ENCODE measurements around the gene TMEM135.

The TMEM135 gene

DNA sequence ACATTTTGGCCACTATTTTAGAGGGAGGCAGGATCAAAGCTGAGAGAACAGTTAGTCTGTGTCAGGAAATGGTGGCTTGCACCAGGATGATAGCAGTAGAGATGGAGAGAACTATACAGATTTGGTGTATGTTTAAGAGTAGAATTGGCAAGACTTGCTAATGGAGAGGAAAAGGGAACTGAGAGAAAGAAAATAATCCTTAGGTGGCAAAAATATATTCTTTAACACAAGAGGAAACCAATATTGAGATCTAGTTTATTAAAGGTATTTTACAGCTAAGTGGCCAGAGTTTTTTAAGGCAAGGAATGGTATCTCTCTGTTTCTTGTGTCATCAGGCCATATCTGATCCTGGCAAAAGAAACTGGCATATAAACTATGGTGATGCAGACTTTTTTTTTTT lies 278.8 kb downstream of the TMEM135 start:
- DNase-seq: no peak

DNA sequence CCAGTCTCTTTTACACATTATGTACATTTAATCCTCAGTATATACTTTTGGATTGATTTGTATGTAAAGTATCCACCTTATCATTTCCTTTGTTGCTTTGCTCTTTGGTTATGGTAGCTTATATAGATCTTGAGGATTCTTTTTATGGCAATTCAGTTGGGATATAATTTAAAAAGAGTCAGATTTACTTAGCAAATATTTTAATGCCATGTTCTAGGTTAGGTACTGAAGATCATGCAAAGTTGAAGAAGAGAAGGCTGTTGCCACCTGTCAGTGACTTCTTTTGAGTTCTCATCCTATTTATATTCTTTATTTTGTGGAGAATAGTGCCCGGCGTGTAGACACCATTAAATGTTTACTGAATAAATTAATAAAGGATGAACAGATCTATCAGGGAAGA lies 279.7 kb downstream of the TMEM135 start:
- no peak for DNase-seq

DNA sequence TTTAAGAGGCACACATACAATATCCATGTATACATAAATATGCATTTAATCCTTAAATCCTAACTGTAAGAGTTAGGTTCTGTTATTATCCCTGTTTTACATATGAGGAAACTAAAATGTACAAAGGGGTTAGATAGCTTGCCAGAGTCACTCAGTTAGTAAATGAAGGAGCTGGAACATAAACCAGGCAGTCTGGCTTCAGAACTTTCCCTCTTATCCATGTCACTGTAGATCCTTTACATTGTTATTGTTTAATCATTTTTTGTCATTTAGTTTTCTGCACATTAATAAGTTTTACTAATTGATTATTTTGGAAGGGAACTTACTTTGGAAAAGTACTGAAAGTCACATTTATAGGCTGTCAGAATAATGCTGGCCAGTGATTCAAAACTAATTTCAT lies 282.4 kb downstream of the TMEM135 start:
- DNase-seq: no peak

DNA sequence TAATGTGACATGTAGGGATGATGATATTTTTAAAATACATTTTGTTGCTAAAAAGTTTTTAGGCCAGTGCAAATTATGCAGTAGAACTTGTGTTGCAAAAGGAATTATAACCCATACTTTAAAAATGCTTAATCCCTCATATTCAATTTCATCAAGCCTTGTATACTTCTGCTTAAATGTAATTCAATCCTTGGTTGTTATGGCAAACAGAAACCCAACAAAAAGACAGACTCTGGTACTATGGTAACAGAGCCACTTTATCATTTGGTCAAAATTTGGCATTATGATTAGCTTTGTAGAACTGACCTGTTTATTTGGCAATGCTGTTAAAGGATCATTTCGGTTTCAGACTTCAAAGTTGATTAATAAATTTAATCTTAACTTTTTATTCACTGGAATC lies 284.8 kb downstream of the TMEM135 start:
- no peak for DNase-seq

DNA sequence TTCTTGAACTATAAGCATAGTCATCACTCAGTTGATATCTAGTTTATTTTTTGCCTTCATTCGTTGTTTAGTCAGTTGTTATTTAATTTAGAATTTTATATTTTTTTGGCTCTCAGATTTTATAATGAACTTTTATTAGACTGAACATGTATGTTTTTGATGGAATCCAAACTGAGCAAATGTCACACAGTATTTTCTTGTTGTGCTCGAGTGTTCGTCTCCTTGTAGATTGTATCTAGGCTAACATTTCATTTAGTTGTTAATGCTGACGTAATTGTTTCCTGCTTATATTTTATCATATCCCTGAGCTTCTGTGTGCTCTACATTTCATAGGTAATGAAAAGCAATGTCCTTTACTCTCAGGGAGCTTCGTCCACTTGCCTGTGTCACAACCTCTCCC lies 286.2 kb downstream of the TMEM135 start:
- no peak for DNase-seq

DNA sequence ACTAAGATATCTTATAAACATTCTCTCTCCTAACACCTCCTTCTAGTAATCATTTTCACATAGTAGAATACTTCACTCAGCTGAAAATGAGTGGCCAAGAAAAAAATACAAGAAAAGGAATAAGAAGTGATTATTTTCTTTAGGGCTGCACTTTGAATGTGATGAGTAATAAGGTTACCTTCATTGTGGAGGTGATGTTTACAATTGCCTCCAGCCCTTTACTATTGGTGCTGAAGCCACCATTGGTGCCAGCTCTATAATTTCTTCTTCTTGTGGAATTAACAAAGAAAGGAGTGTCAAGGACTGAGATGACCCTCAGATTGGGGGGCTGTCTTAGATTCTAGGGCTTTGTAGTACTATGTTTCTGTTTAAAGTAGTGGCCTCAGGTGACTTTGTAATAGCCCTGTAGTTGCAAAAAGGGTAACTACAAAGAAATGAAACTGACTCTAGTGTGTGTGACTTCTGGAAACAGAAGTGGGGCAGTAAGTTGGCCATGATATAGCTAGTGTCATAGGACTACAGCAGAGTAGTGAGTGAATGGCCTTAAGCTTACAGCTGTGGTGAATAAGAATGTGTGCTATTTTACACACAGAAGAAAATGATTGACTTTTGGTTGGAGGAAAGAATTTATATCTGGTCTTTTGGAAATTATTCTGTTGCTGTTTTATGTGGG lies 287.2 kb downstream of the TMEM135 start:
- no peak for DNase-seq

DNA sequence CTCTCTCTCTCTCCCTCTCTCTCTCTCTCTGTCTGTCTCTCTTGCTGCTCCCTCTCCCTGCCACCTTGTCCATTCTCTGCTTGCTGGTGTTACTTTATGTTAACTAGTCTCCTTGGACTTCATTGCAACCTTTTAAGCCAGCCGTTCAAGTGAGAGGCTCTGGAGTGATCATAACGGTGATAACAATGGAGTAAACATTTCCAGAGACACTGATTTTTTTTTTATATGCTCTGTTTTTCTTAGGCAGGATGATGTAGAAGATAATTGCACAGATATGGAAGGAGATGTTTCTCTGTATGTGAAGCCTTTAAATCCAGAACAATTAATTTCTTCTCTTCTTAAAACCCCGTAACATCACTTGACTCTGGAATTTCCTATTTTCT lies 287.7 kb downstream of the TMEM135 start:
- DNase-seq: no peak

DNA sequence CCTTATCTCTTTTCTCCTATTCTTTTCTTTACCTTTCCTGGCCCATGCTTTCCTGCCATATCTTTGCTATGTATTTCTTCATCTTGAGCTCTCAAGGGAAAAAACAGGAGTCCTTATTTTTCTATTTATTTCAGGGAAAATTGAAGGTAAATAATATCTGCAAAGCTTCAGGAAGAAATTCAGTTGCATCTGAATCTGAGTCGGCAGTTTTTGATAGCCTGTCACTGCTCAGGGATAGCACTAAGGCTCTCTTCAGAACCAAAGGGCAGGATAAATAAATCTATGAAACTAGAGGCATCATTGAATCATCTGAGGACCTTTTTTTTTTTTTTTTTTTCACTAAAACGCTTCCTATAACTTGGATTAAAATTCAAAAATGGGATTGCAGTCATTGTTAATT lies 288.9 kb downstream of the TMEM135 start:
- DNase-seq: no peak

DNA sequence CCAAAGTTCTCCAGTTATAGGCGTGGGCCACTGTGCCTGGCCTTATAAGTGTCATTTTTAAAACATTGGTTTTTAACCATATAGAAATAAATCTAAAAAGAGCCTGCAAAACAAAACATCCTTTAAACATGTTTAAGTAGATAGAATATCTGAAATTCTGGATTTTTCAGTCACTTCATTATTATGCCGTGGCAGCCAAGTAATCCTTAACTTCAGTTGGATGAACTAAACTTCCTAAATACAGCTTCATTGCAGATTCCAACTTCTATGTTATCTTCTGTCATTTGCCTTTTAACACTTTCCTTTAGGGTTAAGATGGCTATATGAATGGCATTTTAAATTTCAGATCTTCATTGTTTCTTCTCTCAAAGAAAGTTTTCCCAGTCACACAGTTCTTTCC lies 291.4 kb downstream of the TMEM135 start:
- DNase-seq: no peak

DNA sequence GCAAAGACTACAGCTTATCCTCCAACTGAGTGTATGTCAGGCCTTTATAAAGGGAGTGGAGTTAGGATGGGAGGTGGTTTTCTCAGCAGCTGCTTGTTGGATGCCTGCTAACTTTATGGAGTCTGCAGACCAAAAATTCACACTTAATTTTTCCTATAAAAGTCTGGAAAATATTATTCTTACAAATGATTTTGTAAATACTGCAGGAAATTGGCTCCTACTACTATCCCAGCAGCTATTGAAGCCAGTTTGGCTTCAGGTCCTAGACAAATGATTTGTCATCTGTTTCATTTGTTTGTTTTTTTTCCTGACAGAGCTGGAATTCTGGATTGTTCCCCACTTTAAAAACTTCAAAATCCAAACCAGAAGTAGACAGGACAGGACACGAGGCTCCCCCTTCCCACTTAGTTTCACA lies 292.5 kb downstream of the TMEM135 start:
- no peak for DNase-seq

DNA sequence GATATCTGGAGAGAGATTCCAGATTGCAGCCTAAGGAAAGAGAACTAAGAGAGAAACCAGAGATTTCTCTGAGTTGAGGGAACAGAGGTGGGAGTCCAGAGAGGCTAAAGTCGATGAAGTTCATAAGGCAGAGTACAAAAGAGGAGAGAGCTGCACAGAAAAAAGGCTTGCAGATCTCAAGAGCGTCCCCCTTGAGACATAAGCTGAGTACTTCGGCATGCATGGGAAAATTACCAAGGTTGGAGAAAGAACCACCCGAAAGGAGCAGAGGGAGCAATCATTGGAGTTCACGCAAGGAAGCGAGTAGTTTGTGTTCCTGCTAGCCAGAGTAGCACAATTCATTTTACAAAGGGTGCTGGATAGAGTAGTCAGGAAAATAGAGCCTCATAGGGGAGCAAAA lies 293.5 kb downstream of the TMEM135 start:
- DNase-seq: no peak

DNA sequence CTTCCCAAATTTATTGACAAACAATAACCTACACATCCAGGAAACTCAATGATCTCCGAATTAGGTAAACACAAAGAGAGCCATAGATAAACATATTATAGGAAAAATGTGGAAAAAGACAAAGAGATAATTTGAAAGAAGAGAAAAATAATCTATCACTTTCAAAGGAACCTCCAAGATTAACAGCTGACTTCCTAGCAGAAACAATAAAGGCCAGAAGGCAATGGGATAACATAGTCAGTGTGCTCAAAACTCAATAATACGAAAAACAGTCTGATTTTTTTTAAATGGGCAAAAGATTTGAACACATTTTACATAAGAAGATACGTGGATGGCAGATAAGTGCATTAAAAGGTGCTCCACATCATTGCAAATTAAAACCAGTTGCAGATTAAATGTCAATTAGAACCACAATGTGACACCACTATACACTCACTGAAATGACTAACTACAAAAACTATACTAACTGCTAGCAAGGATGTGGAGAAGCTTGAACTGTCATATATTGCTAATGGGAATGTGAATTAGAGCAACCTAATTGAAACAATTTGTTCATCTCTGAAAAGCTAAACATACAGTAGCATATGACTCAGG lies 300.4 kb downstream of the TMEM135 start:
- DNase-seq: no peak

DNA sequence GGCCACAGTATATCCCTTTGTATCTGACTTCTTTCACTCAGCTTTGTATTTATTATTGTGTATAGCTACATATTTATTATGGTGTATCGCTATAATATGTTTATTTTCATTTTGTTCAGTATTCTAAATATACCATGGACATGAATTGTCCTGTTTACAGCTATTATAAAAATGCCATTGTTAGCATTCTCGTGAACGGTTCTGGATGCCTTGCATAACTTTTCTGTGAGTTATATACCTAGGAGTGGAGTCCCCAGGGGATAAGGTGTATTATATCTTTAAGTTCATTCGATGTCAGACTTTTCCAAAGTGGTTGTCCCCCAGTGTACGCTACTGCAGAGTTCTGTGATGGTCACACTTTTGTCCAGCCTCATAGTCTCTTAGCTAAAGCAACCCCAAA lies 301.7 kb downstream of the TMEM135 start:
- no peak for DNase-seq

DNA sequence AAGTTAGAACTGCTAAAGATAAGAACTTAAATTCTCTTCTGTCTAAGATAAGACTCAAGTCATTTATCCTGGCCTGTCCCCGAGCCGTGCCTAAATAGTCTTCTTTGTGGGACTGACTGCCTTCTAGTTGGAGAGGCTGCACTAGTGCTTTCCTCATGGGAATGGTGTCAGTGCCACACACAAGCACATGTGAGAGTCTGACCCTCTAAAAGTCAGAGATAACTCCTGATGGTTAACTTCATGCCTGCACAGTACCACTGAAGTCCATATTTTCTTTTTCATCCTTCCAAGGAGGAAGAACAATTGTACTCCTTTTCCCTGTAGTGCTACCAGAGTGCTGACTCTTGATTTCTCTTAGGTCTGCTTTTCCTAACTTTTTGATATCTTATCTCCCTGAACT lies 309.7 kb downstream of the TMEM135 start:
- DNase-seq: no peak

DNA sequence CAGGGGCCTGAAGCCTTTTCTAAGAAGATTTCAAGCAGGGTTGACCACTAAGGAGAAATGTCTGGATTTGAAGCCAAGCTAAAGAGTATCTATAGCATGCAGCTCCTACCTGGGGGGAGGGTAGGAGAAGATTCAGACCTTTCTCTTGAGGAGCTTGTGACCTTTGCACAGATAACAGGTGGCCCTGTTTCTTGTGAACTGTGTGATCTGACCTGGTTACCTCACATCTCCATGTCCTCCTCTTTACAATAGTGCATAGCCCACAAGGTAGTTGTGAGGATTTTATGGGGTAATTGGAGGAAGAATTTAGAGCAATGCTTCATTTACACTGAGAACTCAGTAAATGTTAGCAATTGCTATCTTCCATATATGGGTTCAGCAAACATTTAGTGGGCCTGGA lies 310.1 kb downstream of the TMEM135 start:
- DNase-seq: no peak

DNA sequence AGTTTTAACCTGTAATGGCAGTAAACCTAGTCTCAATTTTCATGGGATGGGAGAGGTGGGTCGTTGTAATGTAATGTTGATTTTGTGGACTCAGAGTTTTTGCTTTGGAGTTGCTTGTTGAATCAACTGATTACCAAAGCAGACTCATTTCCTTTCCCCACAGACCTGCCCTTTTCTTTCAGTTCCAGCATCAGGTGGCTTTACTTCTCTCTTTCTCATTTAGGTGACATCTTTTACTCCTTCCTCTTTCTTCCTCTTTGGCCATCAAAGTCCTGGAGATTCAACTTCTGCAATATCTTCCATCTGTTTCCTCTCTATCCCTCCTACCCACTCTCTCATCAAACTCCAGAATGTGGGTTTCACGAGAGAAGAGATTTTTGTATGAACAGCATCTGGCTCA lies 313.9 kb downstream of the TMEM135 start:
- no peak for DNase-seq

DNA sequence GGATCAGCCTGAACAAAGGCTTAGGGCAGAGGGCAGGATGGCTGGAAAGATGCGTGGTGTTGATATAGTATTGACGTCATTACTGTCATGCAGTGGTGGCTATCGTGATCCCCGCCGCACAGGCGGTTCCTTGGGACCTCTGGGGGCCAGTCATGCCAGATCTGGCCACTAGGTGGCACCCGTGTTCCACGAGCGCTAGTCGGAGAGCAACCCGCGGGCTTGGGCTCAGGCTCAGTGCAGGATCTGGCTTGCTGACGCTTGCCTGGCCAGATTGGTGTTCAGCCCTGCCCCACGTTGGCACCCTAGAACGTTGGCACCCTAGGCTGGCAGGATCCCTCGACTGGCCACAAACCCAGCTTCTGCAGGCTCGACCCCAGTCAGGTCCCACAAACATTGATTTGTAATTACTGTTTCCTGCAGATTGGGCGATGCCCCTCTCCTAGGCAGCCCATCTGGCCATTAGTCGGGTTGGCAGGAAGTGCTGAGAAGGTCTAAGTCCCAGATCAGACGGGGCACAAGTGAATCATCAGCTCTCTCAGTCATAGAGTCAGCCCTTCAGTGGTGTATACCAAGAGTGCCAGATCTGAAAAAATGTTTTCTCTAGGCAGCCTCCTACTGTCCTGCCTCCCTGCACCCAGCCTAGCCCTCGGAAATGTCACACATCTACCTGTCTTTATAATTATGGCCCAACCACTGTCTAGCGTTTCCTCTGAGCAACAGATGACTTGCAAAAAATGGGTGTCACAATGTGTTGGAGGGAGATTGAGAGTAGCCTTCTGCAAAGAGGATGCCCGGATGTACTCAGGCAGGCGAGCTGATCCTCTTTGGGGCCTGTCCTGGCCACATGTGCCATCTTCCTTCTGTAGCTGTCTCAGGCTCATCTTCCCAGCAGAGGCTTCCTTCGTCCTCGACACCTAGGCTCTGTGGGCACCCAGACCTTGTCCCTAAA lies 315.3 kb downstream of the TMEM135 start:
- peak; percentile 76 for DNase-seq

DNA sequence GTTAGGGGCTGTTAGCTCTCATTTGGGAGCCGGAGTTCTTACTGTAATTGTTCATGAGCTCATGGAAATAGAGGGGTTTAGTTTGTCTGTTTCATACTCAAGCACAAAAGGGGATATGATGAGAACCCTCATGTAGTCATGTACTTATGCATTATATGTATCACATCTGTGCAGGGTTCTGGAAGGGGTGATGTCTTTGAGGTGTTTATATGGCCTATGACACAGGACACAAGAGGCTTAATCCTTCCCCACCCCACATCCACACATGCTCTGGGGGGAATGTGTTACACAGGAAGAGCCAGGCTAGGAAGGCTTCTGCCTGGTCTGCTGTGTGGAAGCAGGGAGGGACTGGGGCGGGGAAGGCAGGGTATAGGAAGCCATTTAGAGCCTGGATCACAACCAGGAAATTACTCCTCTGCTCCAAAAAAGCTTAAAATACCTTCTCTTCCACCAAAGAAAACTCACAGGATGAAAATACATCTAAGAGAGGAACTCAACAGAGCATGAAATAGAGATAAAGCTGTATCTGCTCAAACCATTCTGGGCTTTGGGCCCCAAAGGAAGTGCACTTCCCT lies 316.1 kb downstream of the TMEM135 start:
- no peak for DNase-seq

DNA sequence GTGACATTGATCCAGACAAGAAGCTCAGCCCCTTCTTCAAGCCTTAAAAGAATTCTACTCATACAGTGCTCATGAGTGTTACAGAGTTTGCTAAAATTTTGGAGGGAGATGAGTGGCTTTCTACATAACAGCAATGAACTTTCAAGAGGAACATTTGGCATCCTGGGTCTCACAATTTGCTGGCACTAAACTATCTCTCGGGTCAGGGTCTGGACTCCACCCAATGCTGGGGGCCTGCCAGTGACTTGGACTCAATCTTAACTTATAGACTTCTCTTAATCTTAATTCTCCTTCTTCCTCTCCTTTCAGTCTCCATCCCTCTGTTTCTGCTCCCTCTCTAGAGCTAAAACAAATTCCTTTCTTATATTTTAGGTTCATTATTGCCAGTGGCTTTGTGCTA lies 317.9 kb downstream of the TMEM135 start:
- DNase-seq: no peak

DNA sequence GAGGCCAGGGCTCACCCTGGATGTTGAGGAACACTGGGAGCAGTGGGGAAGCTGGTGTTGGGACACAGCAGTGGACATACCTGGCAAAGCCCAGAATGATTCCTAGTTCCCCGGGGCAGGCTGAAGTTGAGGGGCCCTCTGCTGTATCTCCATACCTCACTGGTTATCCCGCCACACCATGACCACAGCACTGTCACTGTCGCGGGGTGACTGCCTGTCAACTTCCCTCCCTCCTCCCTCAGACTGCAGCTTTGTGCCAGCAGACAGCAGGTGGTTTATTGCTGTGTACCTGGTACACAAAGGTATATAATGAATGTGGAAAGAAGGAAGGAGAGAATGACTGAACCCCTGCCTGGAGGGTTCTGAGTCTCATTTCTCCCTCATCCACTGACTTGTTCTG lies 318.7 kb downstream of the TMEM135 start:
- no peak for DNase-seq

DNA sequence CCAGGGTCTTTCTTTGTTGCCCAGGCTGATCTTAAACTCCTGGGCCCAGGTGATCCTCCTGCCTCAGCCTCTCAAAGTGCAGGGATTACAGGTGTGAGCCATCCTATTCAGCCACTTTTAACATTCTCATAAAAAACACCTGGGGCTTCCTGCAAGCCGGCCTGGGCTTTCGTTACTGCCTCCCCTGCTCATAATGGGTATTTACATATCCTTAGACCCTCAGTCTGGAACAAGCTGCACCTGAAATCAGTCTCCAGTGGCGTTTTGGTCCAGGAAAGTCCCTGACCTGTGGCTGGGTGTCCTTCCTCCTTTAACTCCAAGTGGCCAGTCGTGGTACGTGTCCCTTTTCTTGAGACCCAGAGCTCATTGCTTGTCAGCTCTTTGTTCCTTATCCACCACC lies 320.7 kb downstream of the TMEM135 start:
- DNase-seq: no peak

DNA sequence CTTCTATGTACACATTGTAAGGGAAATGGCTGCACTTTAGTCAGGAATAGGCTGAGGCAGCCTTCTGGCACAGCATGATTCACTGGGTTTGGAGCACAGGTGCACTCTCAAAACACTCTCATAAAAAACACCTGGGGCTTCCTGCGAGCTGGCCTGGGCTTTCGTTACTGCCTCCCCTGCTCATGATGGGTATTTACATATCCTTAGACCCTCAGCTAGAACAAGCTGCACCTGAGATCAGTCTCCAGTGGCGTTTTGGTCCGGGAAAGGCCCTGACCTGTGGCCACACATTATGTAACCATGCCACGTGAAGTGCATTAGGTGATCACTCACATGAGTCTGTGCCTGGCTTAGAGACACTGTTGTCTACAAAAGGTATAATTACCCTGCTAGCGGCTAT lies 321.7 kb downstream of the TMEM135 start:
- DNase-seq: no peak

DNA sequence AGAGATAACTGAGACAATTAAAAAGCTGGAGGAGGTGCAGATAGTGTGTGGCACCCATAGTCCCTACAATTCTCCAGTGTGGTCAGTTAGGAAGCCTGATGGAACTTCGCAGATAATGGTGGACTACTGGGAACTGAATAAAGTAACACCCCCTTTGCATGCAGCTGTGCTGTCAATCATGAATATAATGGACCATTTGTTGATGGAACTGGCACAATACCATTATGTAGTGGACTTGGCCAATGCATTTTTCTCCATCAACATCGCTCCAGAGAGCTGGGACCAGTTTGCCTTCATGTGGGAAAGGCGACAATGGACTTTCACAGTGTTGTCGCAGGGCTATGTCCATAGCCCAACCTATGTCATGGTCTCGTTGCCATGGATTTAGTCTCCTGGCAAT lies 324.2 kb downstream of the TMEM135 start:
- DNase-seq: no peak

DNA sequence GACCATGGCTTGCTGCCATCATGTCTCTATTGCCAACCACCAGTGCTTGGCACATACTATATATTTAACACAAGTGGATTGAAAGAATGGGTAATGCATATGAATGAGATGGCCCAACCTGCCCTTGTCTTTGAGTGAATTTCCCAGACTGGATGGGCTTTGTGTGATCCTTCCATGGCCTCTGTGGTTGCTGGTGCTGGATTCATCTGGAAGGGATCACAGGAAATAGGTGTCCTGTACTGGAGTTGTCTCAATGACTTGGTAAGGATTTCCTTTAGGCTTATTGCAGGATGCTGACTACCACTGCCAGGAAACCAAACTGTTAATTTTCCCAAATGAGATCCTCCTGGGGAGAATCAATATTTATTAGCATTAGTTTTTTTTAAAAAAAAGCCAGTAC lies 328.6 kb downstream of the TMEM135 start:
- no peak for DNase-seq
